Activated T-cell treated with anti-CD3 and anti-CD28 coated beads for 1 hour (primary cell): ENCODE measurements around the gene ITGB1.

ENCODE experiments used
- DNase-seq: peaks from one replicate; pipeline ENCODE4 v3.0.0-alpha.2; 2020; ENCODE audit warnings: low read depth

The ITGB1 gene

GRCh38 chr10:32955299-32955772, 2.7 kb downstream of the ITGB1 start:
- no peak for DNase-seq

GRCh38 chr10:32954545-32955298, 3.3 kb downstream of the ITGB1 start:
- DNase-seq, result no peak

GRCh38 chr10:32954080-32954479, 4.0 kb downstream of the ITGB1 start:
- no peak for DNase-seq

DNA sequence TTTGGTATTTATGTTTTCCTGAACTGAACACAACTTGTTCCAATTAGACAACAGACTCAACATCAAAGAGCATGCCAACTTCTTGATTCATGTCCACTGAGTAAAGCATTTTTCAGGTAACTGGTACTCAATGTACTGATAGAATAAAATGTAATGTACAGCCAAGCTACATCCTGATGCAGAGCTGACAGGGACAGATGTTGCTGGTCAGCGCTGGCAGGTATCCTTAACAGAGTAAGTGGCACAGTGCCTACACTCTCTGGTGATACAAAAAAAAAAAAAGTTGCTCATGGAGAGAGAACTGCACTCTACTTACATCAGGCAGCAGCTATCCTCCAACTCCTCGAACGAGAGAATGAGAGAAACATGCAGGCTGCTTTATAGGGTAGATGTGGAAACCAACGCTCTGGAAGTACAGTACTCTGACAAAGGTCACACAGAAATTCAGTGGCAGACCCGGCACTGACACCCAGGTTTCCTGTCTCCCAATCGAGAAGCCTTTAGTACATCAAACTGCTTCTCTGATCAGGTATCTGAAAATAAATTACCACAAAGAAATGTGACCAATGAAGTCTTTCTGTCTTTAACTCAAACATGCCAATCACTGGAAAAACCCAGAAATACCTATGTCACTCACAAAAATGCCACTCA, 4.6 kb downstream of the ITGB1 start:
- DNase-seq, result no peak

DNA sequence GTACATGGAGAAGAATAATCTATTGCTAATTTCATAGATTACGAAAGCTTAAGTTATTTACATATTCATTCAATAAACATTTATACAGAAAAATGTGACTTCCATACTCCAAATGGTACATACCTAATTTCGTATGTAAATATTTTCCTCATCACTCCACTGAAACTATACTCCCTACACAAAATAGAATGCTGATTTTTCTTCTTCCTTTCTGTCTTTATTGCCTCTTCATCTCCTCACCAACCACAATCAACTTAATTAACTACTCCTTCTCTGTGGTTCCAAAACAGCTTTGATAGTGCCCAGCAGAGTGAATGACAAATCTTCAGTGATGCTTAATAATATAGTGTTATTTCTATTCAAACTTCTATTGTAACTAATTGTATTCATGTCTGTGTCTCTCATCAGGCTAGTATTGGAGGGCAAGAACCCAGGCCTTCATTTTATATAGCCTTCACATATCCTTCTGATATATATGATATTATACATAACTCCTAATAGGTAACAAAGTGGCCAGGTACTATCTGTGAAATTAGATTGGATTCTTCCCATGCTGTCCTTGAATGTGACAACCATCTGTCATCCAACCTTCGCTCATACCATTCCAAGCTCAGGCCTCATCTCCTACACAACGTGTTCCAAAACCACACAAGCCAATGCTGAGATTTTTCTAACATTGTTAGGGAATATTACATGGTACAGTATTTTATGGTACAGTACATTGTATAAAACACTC, 5.3 kb downstream of the ITGB1 start:
- no peak for DNase-seq

DNA sequence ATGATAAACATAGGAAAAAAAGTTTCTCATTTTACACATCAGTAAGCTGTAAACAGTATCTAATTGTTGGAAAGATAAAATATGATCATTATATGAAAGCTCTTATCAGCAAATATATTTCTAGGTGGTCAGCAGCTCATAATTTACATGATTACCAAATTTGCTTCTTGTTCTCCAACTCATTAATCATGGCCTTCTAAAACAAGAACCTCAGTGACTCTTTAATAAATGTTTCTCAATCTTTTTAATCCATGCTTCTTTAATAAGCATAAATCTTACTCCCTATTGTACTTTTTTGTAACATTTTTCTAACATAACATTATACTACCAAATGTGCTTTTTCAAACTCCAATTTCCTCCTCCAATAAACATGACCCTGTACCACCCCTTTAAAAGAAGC, 5.9 kb downstream of the ITGB1 start:
- no peak for DNase-seq

DNA sequence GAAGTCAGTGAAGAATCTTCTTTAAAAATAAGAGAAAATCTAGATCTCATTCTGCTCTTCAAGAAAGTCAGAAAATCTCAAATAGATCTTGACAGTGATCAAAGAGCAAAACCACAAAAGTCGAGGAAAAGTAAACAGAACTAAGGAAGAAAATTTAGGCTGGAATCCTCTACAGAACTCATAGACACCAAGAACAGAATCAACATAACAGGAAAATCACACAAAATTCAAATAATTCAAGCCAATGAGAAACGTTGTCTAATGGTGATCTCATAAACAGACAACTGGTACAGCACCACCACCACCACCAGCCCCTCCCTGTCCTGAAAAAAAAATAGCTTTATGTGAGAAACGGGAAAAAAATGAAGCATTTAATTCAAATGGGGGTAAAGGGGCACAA, 6.9 kb downstream of the ITGB1 start:
- no peak for DNase-seq

DNA sequence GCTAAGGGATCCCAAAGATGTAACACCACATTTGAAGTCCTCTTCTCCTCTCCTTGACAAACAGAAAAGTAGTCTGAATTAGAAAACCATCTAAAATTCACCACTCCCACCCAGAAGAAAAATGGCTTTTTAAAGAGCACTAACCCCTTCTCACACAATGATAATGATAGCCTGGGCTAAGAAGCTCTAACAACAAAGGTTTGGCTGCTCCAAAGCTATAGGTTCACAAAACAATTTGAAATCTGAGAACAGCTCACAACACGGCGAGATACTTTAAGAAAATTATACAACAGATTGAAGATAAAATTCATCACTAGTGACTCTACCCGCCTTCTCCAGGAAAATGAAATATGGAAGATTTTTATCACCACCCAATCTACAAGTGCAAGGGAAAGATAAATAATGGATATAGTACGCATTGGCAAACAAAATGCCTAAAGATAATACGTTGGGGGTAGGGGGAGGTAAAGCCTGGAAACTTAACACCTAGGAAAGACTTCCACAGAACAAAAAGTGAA, 7.4 kb downstream of the ITGB1 start:
- DNase-seq, result no peak

DNA sequence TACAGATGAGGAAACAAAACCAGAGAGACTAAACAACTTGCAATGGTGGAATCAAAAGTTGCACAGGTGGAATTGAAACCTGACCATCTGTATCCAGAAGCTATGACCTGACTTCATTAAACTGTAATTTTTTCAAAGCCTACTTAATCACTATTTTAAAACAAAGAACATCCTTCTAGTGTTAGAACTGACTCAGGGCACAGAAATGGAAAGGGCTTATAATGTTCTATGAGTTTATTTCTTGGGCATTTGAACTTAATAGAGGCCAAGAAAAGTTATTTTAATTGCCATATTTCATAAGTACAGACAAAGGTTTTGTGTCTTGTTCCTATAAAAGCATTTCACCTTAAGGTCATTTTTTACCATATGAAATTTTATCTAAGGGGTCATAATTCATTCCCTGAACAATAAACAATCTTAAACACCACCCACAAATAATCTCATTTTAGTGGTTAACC, 8.8 kb downstream of the ITGB1 start:
- no peak for DNase-seq

GRCh38 chr10:32948451-32948850, 9.6 kb downstream of the ITGB1 start:
- no peak for DNase-seq

DNA sequence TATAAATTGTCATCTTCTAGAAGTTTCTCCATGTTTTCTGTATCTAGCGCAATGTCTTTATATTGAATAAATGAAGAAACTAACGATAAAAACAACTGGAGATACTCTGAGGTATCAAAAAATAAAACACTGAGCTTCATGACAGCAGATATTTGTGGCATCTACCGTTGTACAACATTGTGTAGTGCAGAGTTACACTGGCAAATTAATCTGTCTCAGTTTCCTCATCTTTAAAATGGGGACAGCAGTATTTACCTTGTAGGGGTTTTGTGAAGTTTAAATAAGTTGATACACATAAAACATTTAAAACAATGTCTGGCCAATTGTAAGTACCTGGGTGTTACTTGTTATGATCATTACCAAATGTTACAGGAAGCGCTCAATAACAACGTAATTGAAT, 10.4 kb downstream of the ITGB1 start:
- no peak for DNase-seq

- DNase-seq, result no peak
Observed at GRCh38 chr10:32946108-32946507, 11.9 kb downstream of the ITGB1 start.

- no peak for DNase-seq
Observed at GRCh38 chr10:32943854-32944661, 14.0 kb downstream of the ITGB1 start.

GRCh38 chr10:32943395-32943794, 14.6 kb downstream of the ITGB1 start:
- DNase-seq, result no peak

GRCh38 chr10:32942081-32942480, 15.9 kb downstream of the ITGB1 start:
- DNase-seq, result no peak

DNA sequence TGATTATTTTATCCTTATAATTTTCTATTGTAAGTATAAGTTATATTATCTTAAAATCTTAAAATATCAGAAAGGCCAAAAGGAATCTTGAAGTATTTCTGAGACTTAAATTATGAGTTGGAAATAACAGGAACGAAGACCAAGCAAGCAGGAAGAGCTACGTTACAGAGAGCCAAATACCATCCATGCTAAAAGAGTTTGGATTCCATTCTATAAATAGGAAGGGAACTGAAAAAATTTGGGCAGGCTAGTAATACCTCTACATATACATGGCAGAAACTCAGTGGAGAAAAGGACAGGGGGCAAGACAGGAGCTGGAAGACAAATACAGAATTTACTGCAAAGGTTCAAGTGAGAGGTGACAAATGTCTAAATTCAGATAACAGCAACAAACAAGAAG, 16.7 kb downstream of the ITGB1 start:
- no peak for DNase-seq

DNA sequence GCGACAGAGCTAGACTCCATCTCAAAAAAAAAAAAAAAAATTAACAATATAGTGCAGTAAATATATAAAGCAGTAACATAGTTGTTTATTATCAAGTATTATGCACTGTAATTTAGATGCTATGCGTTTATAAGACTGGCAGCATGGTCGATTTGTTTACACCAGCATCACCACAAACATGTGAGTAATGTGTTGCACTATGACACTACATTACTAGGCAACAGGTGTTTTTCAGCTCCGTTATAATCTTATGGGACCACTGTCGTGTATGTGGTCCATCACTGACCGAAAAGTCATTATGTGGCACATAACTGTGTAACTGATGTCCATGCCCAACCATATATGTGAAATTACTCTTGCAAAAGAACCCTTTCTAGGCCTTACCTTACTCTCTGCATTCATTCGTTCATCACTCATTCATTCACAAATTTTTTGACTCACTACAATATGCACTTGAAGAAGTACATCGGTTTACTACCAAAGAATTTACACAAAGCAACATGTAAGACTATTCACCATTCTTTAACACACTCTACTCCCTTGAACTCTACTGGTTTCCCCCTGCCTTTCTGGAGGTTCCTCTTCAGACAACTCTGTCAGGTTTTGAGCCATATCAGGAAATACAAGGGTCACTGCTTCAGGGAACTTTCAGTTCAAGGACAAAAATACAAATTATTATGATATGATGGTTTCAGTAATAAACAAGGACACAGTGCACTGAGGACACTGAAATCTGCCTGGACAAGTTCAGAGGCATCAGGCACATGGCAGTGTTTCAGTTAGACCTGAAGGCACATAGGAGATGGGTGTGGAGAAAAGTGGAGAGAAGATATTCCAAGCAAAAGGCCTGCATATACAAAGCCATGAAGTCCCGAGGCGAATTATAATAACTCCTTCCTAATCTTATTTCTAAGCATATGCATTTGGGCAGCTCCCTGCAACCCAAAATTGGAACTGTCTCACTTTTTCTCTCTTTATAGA, 17.4 kb downstream of the ITGB1 start:
- no peak for DNase-seq

DNA sequence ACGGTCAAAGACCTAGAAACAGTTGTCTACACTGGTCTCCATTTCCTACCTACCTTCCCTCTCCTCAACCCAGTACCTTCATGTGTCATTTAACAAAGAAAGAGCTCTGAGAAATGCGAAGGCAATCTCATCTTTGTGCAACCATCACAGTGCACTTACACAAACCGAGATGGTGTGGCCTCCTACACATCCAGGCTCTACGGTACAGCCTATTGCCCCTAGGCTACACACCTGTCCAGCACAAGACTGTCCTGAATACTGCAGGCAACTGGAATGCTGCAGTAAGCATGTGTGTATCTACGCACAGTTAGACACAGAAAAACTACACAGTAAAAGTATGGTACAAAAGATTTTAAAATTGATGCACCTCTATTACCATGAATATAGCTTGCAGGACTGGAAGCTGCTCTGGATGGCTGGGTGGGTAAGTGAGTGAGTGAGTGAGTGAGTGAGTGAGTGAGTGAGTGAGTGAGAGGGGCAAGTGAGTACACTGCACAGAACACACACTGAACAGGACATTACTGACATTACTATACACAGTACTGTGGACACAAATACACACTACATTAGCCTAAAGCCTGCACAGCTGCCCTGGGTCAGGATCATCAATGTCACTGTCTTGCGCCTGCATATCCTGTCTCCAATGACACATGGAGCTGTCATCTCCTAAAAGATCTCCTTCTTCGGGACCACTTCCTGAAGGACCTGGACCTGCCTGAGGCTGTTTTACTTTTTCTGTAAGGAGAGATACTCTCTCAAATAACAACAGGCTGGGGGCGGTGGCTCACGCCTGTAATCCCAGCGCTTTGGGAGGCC, 18.5 kb downstream of the ITGB1 start:
- no peak for DNase-seq

DNA sequence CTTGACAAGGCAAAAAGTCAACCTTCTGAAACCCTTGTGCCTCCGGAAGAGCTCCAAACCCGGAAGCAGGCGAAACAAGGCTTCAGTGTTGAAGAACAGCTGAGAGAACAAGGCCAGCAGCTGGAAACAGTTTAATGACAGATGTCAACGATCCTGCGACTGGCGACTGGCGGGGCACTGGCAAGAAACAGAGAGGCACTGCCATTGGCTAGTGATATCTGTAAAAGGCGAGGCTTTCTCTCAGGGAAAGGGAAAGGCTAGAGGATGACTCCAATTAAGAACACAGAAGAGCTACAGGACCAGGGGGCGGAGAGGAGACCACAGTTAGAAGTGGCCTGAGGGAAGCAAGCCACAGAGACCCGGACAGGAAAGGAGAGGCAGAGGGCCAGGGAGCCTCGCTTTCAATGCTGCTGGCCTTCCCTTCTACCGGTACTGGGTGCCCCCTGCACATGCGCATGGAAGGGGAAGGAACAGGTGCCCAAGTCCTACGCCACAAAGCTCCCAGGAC, 19.4 kb downstream of the ITGB1 start:
- no peak for DNase-seq
